H1 (cell line): Measurements from ENCODE around the gene CA5A. TPM values are rescaled to one million over a fixed set of nuclear protein-coding genes. Genes with fewer than 3 reads are reported as not detected.

Source experiments
- CTCF ChIA-PET: fragments of 300-600 bp; sonication (Branson Sonifier 250); formaldehyde crosslinking; loops from one replicate; lab custom pipeline; 2021; ENCODE audit not compliant: partially characterized antibody; lab: Charles Lee
- POLR2A ChIA-PET: fragments of 300-600 bp; sonication (Branson Sonifier 250); formaldehyde crosslinking; loops from one replicate; lab custom pipeline; 2021; ENCODE audit warnings: inconsistent platforms; ENCODE audit not compliant: partially characterized antibody; lab: Charles Lee
- DNase-seq, 2 experiments: peaks; one replicate each; pipeline versions ENCODE4 v3.0.0 to v3.0.0-alpha.2; 2010 to 2022; ENCODE audit warnings: low spot score in 2 of 2, low read depth in 1 of 2, mixed read lengths in 1 of 2
- FAIRE-seq: peaks from 2 replicates; lab custom pipeline; 2011; peaks lifted over from hg19 to GRCh38; lab: Jason Lieb, UNC
- H2AFZ ChIP-seq: 2 replicates; pipeline ENCODE4 v1.8.1; 2012; ENCODE audit warnings: low read length, inconsistent platforms
- H2AK5ac ChIP-seq: 2 replicates; pipeline ENCODE4 v1.6.1; 2013; ENCODE audit warnings: low read depth, low read length
- H2BK120ac ChIP-seq: replicated peaks from 2 replicates; pipeline ENCODE3; 2013; ENCODE audit warnings: low read depth, low read length, inconsistent platforms
- H2BK12ac ChIP-seq: 2 replicates; pipeline ENCODE4 v1.6.1; 2013; ENCODE audit warnings: low read depth, low read length
- H2BK15ac ChIP-seq: 2 replicates; pipeline ENCODE4 v1.6.1; 2013; ENCODE audit warnings: low read length
- H2BK20ac ChIP-seq: 2 replicates; pipeline ENCODE4 v1.6.1; 2013; ENCODE audit warnings: low read length
- H2BK5ac ChIP-seq: 2 replicates; pipeline ENCODE4 v1.6.1; 2013; ENCODE audit warnings: low read depth, low read length
- H3K14ac ChIP-seq: 2 replicates; pipeline ENCODE4 v1.6.1; 2013; ENCODE audit warnings: inconsistent platforms; ENCODE audit not compliant: insufficient read length
- H3K18ac ChIP-seq: 2 replicates; pipeline ENCODE4 v1.6.1; 2013; ENCODE audit warnings: low read length; ENCODE audit errors: extremely low read depth
- H3K23ac ChIP-seq: 2 replicates; pipeline ENCODE4 v1.6.1; 2013; ENCODE audit warnings: inconsistent platforms; ENCODE audit not compliant: insufficient read length
- H3K23me2 ChIP-seq: 2 replicates; pipeline ENCODE4 v1.6.1; 2013; ENCODE audit warnings: low read depth, low read length
- H3K27ac ChIP-seq: 2 replicates; pipeline ENCODE4 v1.6.1; 2011; ENCODE audit warnings: low read depth, low read length, inconsistent platforms
- H3K27me3 ChIP-seq, 4 experiments: replicated peaks in 1 of 4; 1 replicate in 1 of 4; 2 replicates in 3 of 4; pipeline versions ENCODE4 v1.6.1 to v1.8.1; 2011 to 2013; ENCODE audit warnings: low read length in 3 of 4, mild to moderate bottlenecking in 3 of 4, inconsistent platforms in 2 of 4, mixed read lengths in 2 of 4, moderate library complexity in 1 of 4; ENCODE audit not compliant: control insufficient read depth in 3 of 4, insufficient read depth in 3 of 4; ENCODE audit errors: extremely low read depth in 1 of 4
- H3K36me3 ChIP-seq, 4 experiments: 2 replicates each; pipeline versions ENCODE4 v1.6.1 to v1.8.1; 2011 to 2013; ENCODE audit warnings: mild to moderate bottlenecking in 4 of 4, low read length in 3 of 4, moderate library complexity in 2 of 4, control low read depth in 1 of 4, inconsistent platforms in 1 of 4; ENCODE audit not compliant: insufficient read depth in 4 of 4, control insufficient read depth in 2 of 4
- H3K4ac ChIP-seq: replicated peaks from 2 replicates; pipeline ENCODE3; 2013; ENCODE audit warnings: low read length, low read depth, mixed read lengths, inconsistent platforms; ENCODE audit not compliant: insufficient read length
- H3K4me1 ChIP-seq, 4 experiments: replicated peaks in 1 of 4; 1 replicate in 1 of 4; 2 replicates in 3 of 4; pipeline versions ENCODE4 v1.6.1 to v1.8.1; 2011 to 2013; ENCODE audit warnings: low read length in 3 of 4, inconsistent platforms in 2 of 4, mixed read lengths in 1 of 4; ENCODE audit not compliant: insufficient read depth in 4 of 4, control insufficient read depth in 3 of 4
- H3K4me2 ChIP-seq, 2 experiments: 2 replicates each; pipeline versions ENCODE4 v1.6.1 to v1.8.1; 2011 to 2013; ENCODE audit warnings: low read depth in 2 of 2, low read length in 2 of 2, control low read depth in 1 of 2, inconsistent platforms in 1 of 2, mild to moderate bottlenecking in 1 of 2; ENCODE audit not compliant: insufficient read depth in 1 of 2
- H3K4me3 ChIP-seq, 4 experiments: fragments of 200-600, 300-600 bp in 1 of 4; sonication (generic), shearing (Covaris generic), sonication (Bioruptor Twin) in 1 of 4; 2 replicates each; pipeline versions ENCODE4 v1.5.1 to v1.8.1; 2011 to 2016; ENCODE audit warnings: low read length in 4 of 4, low read depth in 3 of 4, control low read depth in 2 of 4, inconsistent platforms in 2 of 4, mild to moderate bottlenecking in 2 of 4, mixed read lengths in 1 of 4, moderate library complexity in 1 of 4; ENCODE audit not compliant: insufficient read depth in 2 of 4; ENCODE audit errors: extremely low read depth in 1 of 4
- H3K56ac ChIP-seq: replicated peaks from 2 replicates; pipeline ENCODE3; 2013; ENCODE audit warnings: low read depth, mild to moderate bottlenecking, mixed read lengths, low read length, inconsistent platforms; ENCODE audit not compliant: insufficient read length
- H3K79me1 ChIP-seq: 2 replicates; pipeline ENCODE4 v1.6.1; 2013; ENCODE audit warnings: low read depth, low read length, control low read depth
- H3K79me2 ChIP-seq, 2 experiments: 2 replicates each; pipeline versions ENCODE4 v1.6.1 to v1.8.1; 2012 to 2013; ENCODE audit warnings: low read length in 2 of 2, mild to moderate bottlenecking in 2 of 2, inconsistent platforms in 1 of 2; ENCODE audit not compliant: insufficient read depth in 2 of 2, control insufficient read depth in 1 of 2
- H3K9ac ChIP-seq, 4 experiments: replicated peaks in 1 of 4; 1 replicate in 1 of 4; 2 replicates in 3 of 4; pipeline versions ENCODE4 v1.6.1 to v1.8.1; 2011 to 2013; ENCODE audit warnings: low read depth in 3 of 4, low read length in 3 of 4, control low read depth in 2 of 4, mild to moderate bottlenecking in 2 of 4, moderate library complexity in 2 of 4, inconsistent platforms in 1 of 4; ENCODE audit errors: extremely low read depth in 1 of 4
- H3K9me3 ChIP-seq, 2 experiments: 2 replicates each; pipeline versions ENCODE4 v1.6.1 to v1.8.1; 2012 to 2013; ENCODE audit warnings: mild to moderate bottlenecking in 2 of 2, moderate library complexity in 2 of 2, control low read depth in 1 of 2, inconsistent platforms in 1 of 2, low read depth in 1 of 2, low read length in 1 of 2, mixed read lengths in 1 of 2; ENCODE audit not compliant: insufficient read depth in 2 of 2
- H4K20me1 ChIP-seq, 2 experiments: replicated peaks in 1 of 2; 2 replicates each; pipeline versions ENCODE3 to v1.8.1; 2011 to 2013; ENCODE audit warnings: inconsistent platforms in 2 of 2, low read length in 2 of 2, mild to moderate bottlenecking in 1 of 2; ENCODE audit not compliant: insufficient read depth in 2 of 2, control insufficient read depth in 1 of 2
- H4K5ac ChIP-seq: 2 replicates; pipeline ENCODE4 v1.6.1; 2013; ENCODE audit warnings: low read length, low read depth, mixed read lengths, inconsistent platforms; ENCODE audit not compliant: insufficient read length
- H4K8ac ChIP-seq: 2 replicates; pipeline ENCODE4 v1.8.0; 2013; ENCODE audit warnings: mild to moderate bottlenecking, moderate library complexity, low read length, inconsistent platforms; ENCODE audit not compliant: insufficient read depth; ENCODE audit errors: extremely low read depth
- H4K91ac ChIP-seq: replicated peaks from 2 replicates; pipeline ENCODE3; 2013; ENCODE audit warnings: low read length, mixed read lengths, inconsistent platforms; ENCODE audit not compliant: insufficient read length
- ATF2 ChIP-seq: IDR thresholded peaks from 2 replicates; pipeline ENCODE4 v1.6.1; 2012; ENCODE audit warnings: low read length, inconsistent platforms
- ATF3 ChIP-seq: IDR thresholded peaks from 2 replicates; pipeline ENCODE4 v1.6.1; 2011; ENCODE audit warnings: low read depth, mild to moderate bottlenecking, low read length; ENCODE audit not compliant: insufficient read depth
- BCL11A ChIP-seq, 2 experiments: IDR thresholded peaks; one replicate each; pipeline ENCODE4 v1.6.1; 2011; ENCODE audit warnings: low read depth in 2 of 2, low read length in 2 of 2, mild to moderate bottlenecking in 2 of 2
- BRCA1 ChIP-seq: IDR thresholded peaks from 2 replicates; pipeline ENCODE4 v1.6.1; 2012; ENCODE audit warnings: low read depth, low read length, improper control_type of control experiment
- CBX8 ChIP-seq: fragments of 300-800, 300-1000 bp; sonication (generic); IDR thresholded peaks from 2 replicates; pipeline ENCODE4 v1.7.1; 2016; ENCODE audit warnings: low read depth, low read length, borderline replicate concordance
- E2F6 ChIP-seq: IDR thresholded peaks from 2 replicates; pipeline ENCODE4 v1.6.1; 2012; ENCODE audit warnings: inconsistent platforms
- GABPA ChIP-seq: IDR thresholded peaks from 2 replicates; pipeline ENCODE4 v1.6.1; 2011; ENCODE audit warnings: mild to moderate bottlenecking, low read length, moderate library complexity, borderline replicate concordance; ENCODE audit not compliant: insufficient read depth
- PHF8 ChIP-seq: fragments of 200-600 bp; sonication (generic); conservative IDR thresholded peaks from 2 replicates; pipeline ENCODE4 v1.7.1; 2012; ENCODE audit warnings: low read depth, mild to moderate bottlenecking, inconsistent platforms, low read length, moderate library complexity
- POLR2AphosphoS5 ChIP-seq: IDR thresholded peaks from 2 replicates; pipeline ENCODE4 v1.6.1; 2011; ENCODE audit warnings: low read depth, low read length
- SP1 ChIP-seq: IDR thresholded peaks from 2 replicates; pipeline ENCODE4 v1.6.1; 2011; ENCODE audit warnings: low read depth, low read length
- WGBS, 2 experiments: shearing (Covaris generic) in 1 of 2; methylation state at CpG; one replicate each; pipeline versions ENCODE4 v1.1.6 to v1.1.7; 2013 to 2015; ENCODE audit warnings: low lambda C conversion rate in 2 of 2, mixed read lengths in 2 of 2, inconsistent platforms in 1 of 2, low coverage in 1 of 2, missing lambda C conversion rate in 1 of 2; ENCODE audit not compliant: insufficient replicate concordance in 2 of 2, insufficient coverage in 1 of 2, insufficient read length in 1 of 2; ENCODE audit errors: extremely low coverage in 1 of 2, missing lambda C conversion rate in 1 of 2; 5-methylcytosine and 5-hydroxymethylcytosine counted together
- polyA plus RNA-seq, 7 experiments: library from polyadenylated mRNA; depleted of rRNA in 3 of 7; stranded (reverse) in 5 of 7; unstranded in 2 of 7; fragments of >200 nt in 5 of 7; fragments of 200-250 nt in 2 of 7; gene quantifications; 1 replicate in 5 of 7; 2 replicates in 1 of 7; 4 replicates in 1 of 7; pipeline versions ENCODE4 v1.2.1 to v1.2.3, GENCODE V29; 2011 to 2013; ENCODE audit warnings: missing spikeins in 2 of 7, mixed read lengths in 2 of 7
- total RNA-seq: library from RNA; stranded (reverse); fragmentation: NEBNext Ultra II Directional; extraction: Animal tissue kit (Norgen Biotek cat#: 25700); gene quantifications from 2 replicates; pipeline ENCODE4 v1.2.1, GENCODE V29; 2021

CA5A gene
- total and polyA plus RNA-seq, 2 of the 8 experiments (the other 6 are each of a cell fraction or from before 2014, with no cell fraction given) = not detected

DNA sequence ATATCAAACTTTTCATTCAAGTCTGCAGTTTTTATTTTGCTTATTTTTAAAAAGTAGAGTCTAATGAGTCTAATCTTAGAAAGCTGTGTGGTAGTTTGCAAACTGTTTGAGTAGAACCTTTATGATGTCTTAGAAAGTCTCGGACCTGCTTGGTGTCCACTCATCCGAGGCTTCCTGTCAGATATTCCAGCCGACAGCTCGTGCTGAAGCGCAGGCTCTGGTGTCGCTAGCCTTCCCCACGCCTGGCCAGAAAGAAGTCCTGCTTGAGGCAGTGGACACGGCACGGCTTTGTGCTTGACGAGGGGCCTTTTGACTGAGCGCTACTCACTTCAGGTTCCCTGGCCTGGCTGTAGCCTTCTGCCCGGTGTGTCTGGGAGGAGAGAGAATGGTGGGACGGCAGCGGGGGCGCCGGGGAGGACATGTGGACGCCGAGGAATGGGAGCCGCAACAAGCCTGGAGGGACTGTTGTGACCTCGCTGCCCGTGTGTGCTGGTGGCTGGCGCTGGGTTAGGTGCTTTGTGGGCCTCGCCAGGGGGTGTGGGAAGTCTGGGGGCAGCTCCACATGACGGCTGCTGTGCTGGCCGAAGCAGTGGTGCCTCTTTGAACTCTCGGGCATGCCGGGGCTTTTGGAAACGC, 48.4 kb upstream of the CA5A start:
- Histone ChIP-seq H3K4me3 (no peak overlapping the region), H4K8ac (no peak overlapping the region), H3K4me1 (peaks cover 0 to 7% (median 2%) of the 10 kb centered on the region in 4 experiments; a peak in 2 of 7 replicates), H3K36me3 (peaks cover 2 to 11% (median 5%) of the 10 kb centered on the region in 4 experiments; a peak in 5 of 8 replicates), H3K23me2 (no peaks in the 10 kb centered on the region), H4K5ac (no peak overlapping the region), H3K14ac (no peak overlapping the region), H3K18ac (no peak overlapping the region), H2BK5ac (no peak overlapping the region), H2BK120ac (no peak overlapping the region), H2BK12ac (no peak overlapping the region), H3K4ac (no peak overlapping the region), H3K79me2 (no peaks in the 10 kb centered on the region; a peak in 1 of 4 replicates), H3K27me3 (no peaks in the 10 kb centered on the region), H3K27ac (no peak overlapping the region), H2BK20ac (no peak overlapping the region), H2AK5ac (no peak overlapping the region), H3K9ac (no peak overlapping the region), H2BK15ac (no peak overlapping the region), H3K79me1 (peaks cover 2% of the 10 kb centered on the region; the same call in 1 of the 2 replicates), H3K9me3 (no peaks in the 10 kb centered on the region), H2AFZ (no peak overlapping the region), H3K4me2 (no peak overlapping the region), H4K20me1 (no peaks in the 10 kb centered on the region), H4K91ac (no peak overlapping the region), H3K56ac (no peak overlapping the region), H3K23ac (no peak overlapping the region)
- POLR2A ChIA-PET = no interaction called here
- CTCF ChIA-PET = interaction anchor here (2.5 to 4.7 kb wide), 2 partner anchors 18 to 19 kb away, joined by 5 to 27 read pairs; no protein-coding TSS in a partner anchor
- no peak for FAIRE-seq
- DNase-seq = no peak
- 91% methylated on average over 28 of the region's 28 CpGs; no CpG with 5 or more reads in 1 of the 2 experiments for WGBS, 2 experiments
- TF ChIP-seq BCL11A (IDR thresholded peaks at IDR 0.05; ENCODE audit: low read depth in 2 of 2, low read length in 2 of 2) (no peak), GABPA (no peak), CBX8 (no peak), BRCA1 (no peak), ATF3 (no peak), PHF8 (no peak), SP1 (no peak), E2F6 (no peak), POLR2AphosphoS5 (no peak), ATF2 (no peak)
